Mesenchymal stem cell (in vitro differentiated cells and primary cell): ENCODE measurements around the gene PTPRO.
A peak's percentile ranks its signal among the peaks of the same experiment; 100 is the strongest.

ENCODE experiments used
- DNase-seq: peaks from one replicate; pipeline ENCODE4 v3.0.0-alpha.2; 2013
- H2AFZ ChIP-seq: one replicate; pipeline ENCODE4 v1.6.1; 2013; ENCODE audit warnings: low read depth, mild to moderate bottlenecking, control low read depth, inconsistent platforms, low read length, moderate library complexity
- H2AK5ac ChIP-seq: 2 replicates; pipeline ENCODE4 v1.6.1; 2013; ENCODE audit warnings: low read length, moderate library complexity, mild to moderate bottlenecking, inconsistent platforms; ENCODE audit not compliant: severe bottlenecking
- H2BK120ac ChIP-seq: one replicate; pipeline ENCODE4 v1.6.1; 2013; ENCODE audit warnings: low read depth, mild to moderate bottlenecking, inconsistent platforms, low read length, moderate library complexity
- H2BK12ac ChIP-seq, 2 experiments: one replicate each; pipeline ENCODE4 v1.6.1; 2013; ENCODE audit warnings: inconsistent platforms in 2 of 2, low read length in 2 of 2, mild to moderate bottlenecking in 2 of 2, moderate library complexity in 2 of 2, control low read depth in 1 of 2
- H2BK15ac ChIP-seq: one replicate; pipeline ENCODE4 v1.6.1; 2013; ENCODE audit warnings: mild to moderate bottlenecking, low read depth, inconsistent platforms; ENCODE audit not compliant: poor library complexity, severe bottlenecking
- H2BK5ac ChIP-seq: 2 replicates; pipeline ENCODE4 v1.6.1; 2013; ENCODE audit warnings: low read depth, mild to moderate bottlenecking, low read length, control low read depth, inconsistent platforms; ENCODE audit not compliant: poor library complexity, severe bottlenecking
- H3K14ac ChIP-seq, 2 experiments: one replicate each; pipeline ENCODE4 v1.6.1; 2013; ENCODE audit warnings: inconsistent platforms in 2 of 2, low read length in 2 of 2, control low read depth in 1 of 2, mild to moderate bottlenecking in 1 of 2, moderate library complexity in 1 of 2
- H3K18ac ChIP-seq, 2 experiments: one replicate each; pipeline ENCODE4 v1.6.1; 2013; ENCODE audit warnings: inconsistent platforms in 2 of 2, low read length in 2 of 2, control low read depth in 1 of 2, low read depth in 1 of 2, mild to moderate bottlenecking in 1 of 2
- H3K23ac ChIP-seq, 2 experiments: one replicate each; pipeline ENCODE4 v1.6.1; 2013; ENCODE audit warnings: inconsistent platforms in 2 of 2, low read length in 2 of 2, mild to moderate bottlenecking in 2 of 2, moderate library complexity in 2 of 2, control low read depth in 1 of 2
- H3K27ac ChIP-seq: 2 replicates; pipeline ENCODE4 v1.5.1; 2013; ENCODE audit warnings: mild to moderate bottlenecking, moderate library complexity, low read length, control low read depth, inconsistent platforms; ENCODE audit not compliant: poor library complexity, severe bottlenecking
- H3K27me3 ChIP-seq, 2 experiments: 2 replicates each; pipeline versions ENCODE4 v1.6.1 to v1.7.0; 2013; ENCODE audit warnings: low read length in 2 of 2, mild to moderate bottlenecking in 2 of 2, moderate library complexity in 2 of 2, control low read depth in 1 of 2, inconsistent platforms in 1 of 2; ENCODE audit not compliant: control insufficient read depth in 1 of 2, insufficient read depth in 1 of 2
- H3K36me3 ChIP-seq, 2 experiments: 2 replicates each; pipeline versions ENCODE4 v1.6.1 to v1.7.0; 2013; ENCODE audit warnings: low read length in 2 of 2, control low read depth in 1 of 2, inconsistent platforms in 1 of 2, low read depth in 1 of 2, mild to moderate bottlenecking in 1 of 2; ENCODE audit not compliant: insufficient read depth in 2 of 2, control insufficient read depth in 1 of 2
- H3K4ac ChIP-seq, 2 experiments: one replicate each; pipeline ENCODE4 v1.6.1; 2013; ENCODE audit warnings: inconsistent platforms in 2 of 2, low read length in 2 of 2, mild to moderate bottlenecking in 2 of 2, moderate library complexity in 2 of 2, control low read depth in 1 of 2, low read depth in 1 of 2
- H3K4me1 ChIP-seq: 2 replicates; pipeline ENCODE4 v1.6.1; 2013; ENCODE audit warnings: low read depth, low read length, control low read depth; ENCODE audit not compliant: control insufficient read depth, insufficient read depth
- H3K4me2 ChIP-seq: 2 replicates; pipeline ENCODE4 v1.6.1; 2013; ENCODE audit warnings: low read length, mild to moderate bottlenecking, inconsistent platforms; ENCODE audit not compliant: poor library complexity, severe bottlenecking
- H3K4me3 ChIP-seq, 2 experiments: 2 replicates each; pipeline versions ENCODE4 v1.5.1 to v1.7.0; 2013; ENCODE audit warnings: low read length in 2 of 2, mild to moderate bottlenecking in 2 of 2, control low read depth in 1 of 2, low read depth in 1 of 2; ENCODE audit not compliant: insufficient read depth in 1 of 2
- H3K79me1 ChIP-seq: replicated peaks from 2 replicates; pipeline ENCODE4 v1.6.1; 2013; ENCODE audit warnings: mild to moderate bottlenecking, control low read depth, low read length, inconsistent platforms; ENCODE audit not compliant: poor library complexity, severe bottlenecking
- H3K9ac ChIP-seq: 2 replicates; pipeline ENCODE4 v1.7.0; 2013; ENCODE audit warnings: mild to moderate bottlenecking, low read length, moderate library complexity
- H3K9me3 ChIP-seq: 2 replicates; pipeline ENCODE4 v1.7.0; 2013; ENCODE audit warnings: mild to moderate bottlenecking, low read length; ENCODE audit not compliant: control insufficient read depth
- H4K8ac ChIP-seq: one replicate; pipeline ENCODE4 v1.6.1; 2013; ENCODE audit warnings: inconsistent platforms, mild to moderate bottlenecking, low read length, moderate library complexity
- H4K91ac ChIP-seq: one replicate; pipeline ENCODE4 v1.6.1; 2013; ENCODE audit warnings: mild to moderate bottlenecking, low read length, inconsistent platforms
- WGBS: methylation state at CpG from one replicate; pipeline ENCODE4 v1.1.7; 2013; ENCODE audit warnings: mixed read lengths; 5-methylcytosine and 5-hydroxymethylcytosine counted together

Gene PTPRO

GRCh38 chr12:15278816-15279658 lies 43.3 kb upstream of the PTPRO start:
- H3K18ac ChIP-seq = no peak overlapping the region
- no peak overlapping the region for H2BK120ac ChIP-seq
- H4K8ac ChIP-seq = no peak overlapping the region
- H3K4ac ChIP-seq = no peak overlapping the region
- no peak overlapping the region for H4K91ac ChIP-seq
- no peak overlapping the region for H2BK12ac ChIP-seq
- H3K27me3 ChIP-seq = no peaks in the 10 kb centered on the region
- peak overlapping the region in 1 of 2 experiments; percentile 36 for H3K4me3 ChIP-seq
- H3K4me2 ChIP-seq = no peak overlapping the region
- H3K14ac ChIP-seq = no peak overlapping the region
- no peak overlapping the region for H2BK15ac ChIP-seq
- no peak overlapping the region for H2AFZ ChIP-seq
- H2BK5ac ChIP-seq = no peak overlapping the region
- no peaks in the 10 kb centered on the region for H3K9me3 ChIP-seq
- H3K23ac ChIP-seq = no peak overlapping the region
- H3K9ac ChIP-seq = peak overlapping the region; percentile 41
- H3K36me3 ChIP-seq = no peaks in the 10 kb centered on the region
- H3K4me1 ChIP-seq = peaks cover 2% of the 10 kb centered on the region
- no peaks in the 10 kb centered on the region for H3K79me1 ChIP-seq
- H3K27ac ChIP-seq = no peak overlapping the region
- peak; percentile 65 for DNase-seq
- H2AK5ac ChIP-seq = no peak overlapping the region
- WGBS = 78% methylated on average over 10 of the region's 10 CpGs

- Histone ChIP-seq H4K91ac (no peak overlapping the region), H3K4me1 (peaks cover 2% of the 10 kb centered on the region), H3K36me3 (no peaks in the 10 kb centered on the region), H4K8ac (no peak overlapping the region), H3K27me3 (no peaks in the 10 kb centered on the region), H3K23ac (no peak overlapping the region), H3K79me1 (no peaks in the 10 kb centered on the region), H3K9ac (no peak overlapping the region), H3K4me3 (no peak overlapping the region), H2BK15ac (no peak overlapping the region), H2BK5ac (no peak overlapping the region), H2AK5ac (no peak overlapping the region), H3K27ac (no peak overlapping the region), H3K18ac (no peak overlapping the region), H3K9me3 (no peaks in the 10 kb centered on the region), H3K4me2 (no peak overlapping the region), H2BK12ac (no peak overlapping the region), H3K4ac (no peak overlapping the region), H2BK120ac (no peak overlapping the region), H2AFZ (no peak overlapping the region), H3K14ac (no peak overlapping the region)
- no peak for DNase-seq
- 86% methylated on average over 1 of the region's 2 CpGs for WGBS
Measured at GRCh38 chr12:15280930-15281329, 41.4 kb upstream of the PTPRO start.

GRCh38 chr12:15289192-15289591 lies 33.1 kb upstream of the PTPRO start:
- Histone ChIP-seq H3K4ac (no peak overlapping the region), H3K36me3 (no peaks in the 10 kb centered on the region), H4K91ac (no peak overlapping the region), H3K4me2 (no peak overlapping the region), H2BK12ac (no peak overlapping the region), H2BK15ac (no peak overlapping the region), H3K9ac (no peak overlapping the region), H3K27ac (no peak overlapping the region), H3K9me3 (no peaks in the 10 kb centered on the region), H3K27me3 (no peaks in the 10 kb centered on the region), H3K23ac (no peak overlapping the region), H4K8ac (no peak overlapping the region), H3K4me3 (no peak overlapping the region), H2BK5ac (no peak overlapping the region), H3K4me1 (no peaks in the 10 kb centered on the region), H2AK5ac (no peak overlapping the region), H3K79me1 (no peaks in the 10 kb centered on the region), H3K18ac (no peak overlapping the region), H2BK120ac (no peak overlapping the region), H2AFZ (no peak overlapping the region), H3K14ac (no peak overlapping the region)
- DNase-seq = no peak
- whole genome bisulfite sequencing = 89% methylated on average over 1 of the region's 1 CpG

- no peak overlapping the region for H2BK5ac ChIP-seq
- H4K8ac ChIP-seq = no peak overlapping the region
- H3K27me3 ChIP-seq = no peaks in the 10 kb centered on the region
- no peak overlapping the region for H3K23ac ChIP-seq
- H3K4me1 ChIP-seq = no peaks in the 10 kb centered on the region
- H2BK120ac ChIP-seq = no peak overlapping the region
- H3K9me3 ChIP-seq = no peaks in the 10 kb centered on the region
- no peak overlapping the region for H3K4me3 ChIP-seq
- H2AFZ ChIP-seq = no peak overlapping the region
- H2BK15ac ChIP-seq = no peak overlapping the region
- no peak overlapping the region for H3K9ac ChIP-seq
- no peak overlapping the region for H4K91ac ChIP-seq
- H3K14ac ChIP-seq = no peak overlapping the region
- DNase-seq = no peak
- no peak overlapping the region for H2BK12ac ChIP-seq
- no peak overlapping the region for H3K4ac ChIP-seq
- no peaks in the 10 kb centered on the region for H3K79me1 ChIP-seq
- H2AK5ac ChIP-seq = no peak overlapping the region
- no peak overlapping the region for H3K18ac ChIP-seq
- H3K36me3 ChIP-seq = no peaks in the 10 kb centered on the region
- WGBS = 100% methylated on average over 2 of the region's 3 CpGs
- no peak overlapping the region for H3K4me2 ChIP-seq
- no peak overlapping the region for H3K27ac ChIP-seq
Measured at GRCh38 chr12:15293731-15294130, 28.6 kb upstream of the PTPRO start.
